IMR-90 (cell line): ENCODE results near the gene OSBPL3. TPM values are rescaled to one million over a fixed set of nuclear protein-coding genes. Genes with fewer than 3 reads are reported as not detected.

Experiments
- ATAC-seq: fragments of 200-7000 bp; cut with Tn5 transposase; 2 replicates; pipeline ENCODE4 v1.9.1; 2020; ENCODE audit warnings: low read depth, mild to moderate bottlenecking, moderate library complexity
- BruUV-seq: library from RNA; stranded (reverse); fragments of 400-500 nt; replicated peaks from 2 replicates; lab custom pipeline; 2021; lab: Mats Ljungman, UMichigan
- CTCF ChIA-PET: fragments of 300-600 bp; formaldehyde crosslinking; extraction: SDS; loops from one replicate; lab custom pipeline; 2021; ENCODE audit warnings: antibody characterized with exemption; lab: Yijun Ruan, JAX
- POLR2A ChIA-PET: fragments of 300-600 bp; sonication (Branson Sonifier 250); formaldehyde crosslinking; loops from one replicate; lab custom pipeline; 2022; ENCODE audit warnings: antibody characterized with exemption; ENCODE audit not compliant: unreplicated experiment; lab: Charles Lee
- DNase-seq: peaks from one replicate; pipeline ENCODE4 v3.0.0; 2013
- H2AFZ ChIP-seq: replicated peaks from 2 replicates; pipeline ENCODE3; 2013; ENCODE audit warnings: low read length, mild to moderate bottlenecking; ENCODE audit not compliant: poor library complexity
- H2AK5ac ChIP-seq: 2 replicates; pipeline ENCODE4 v1.6.1; 2013; ENCODE audit warnings: low read depth, low read length, inconsistent platforms
- H2AK9ac ChIP-seq: replicated peaks from 2 replicates; pipeline ENCODE3; 2013; ENCODE audit warnings: mild to moderate bottlenecking, low read depth, low read length, moderate library complexity; ENCODE audit not compliant: poor library complexity
- H2BK120ac ChIP-seq: 2 replicates; pipeline ENCODE4 v1.6.1; 2013; ENCODE audit warnings: low read depth, low read length, inconsistent platforms
- H2BK15ac ChIP-seq: 3 replicates; pipeline ENCODE4 v1.6.1; 2013; ENCODE audit warnings: low read depth, low read length, inconsistent platforms
- H2BK20ac ChIP-seq: 2 replicates; pipeline ENCODE4 v1.6.1; 2013; ENCODE audit warnings: low read depth, mild to moderate bottlenecking, inconsistent platforms, low read length, moderate library complexity
- H2BK5ac ChIP-seq: 2 replicates; pipeline ENCODE4 v1.6.1; 2013; ENCODE audit warnings: mild to moderate bottlenecking, low read depth, low read length, inconsistent platforms; ENCODE audit not compliant: poor library complexity, severe bottlenecking
- H3K14ac ChIP-seq: replicated peaks from 2 replicates; pipeline ENCODE4 v1.6.1; 2013; ENCODE audit warnings: low read depth, low read length, inconsistent platforms
- H3K18ac ChIP-seq: 2 replicates; pipeline ENCODE4 v1.6.1; 2013; ENCODE audit warnings: low read depth, low read length, control low read depth
- H3K23ac ChIP-seq: 2 replicates; pipeline ENCODE4 v1.6.1; 2013; ENCODE audit warnings: low read depth, low read length, inconsistent platforms
- H3K27ac ChIP-seq: 2 replicates; pipeline ENCODE4 v1.5.1; 2013; ENCODE audit warnings: mild to moderate bottlenecking, control low read depth, low read length; ENCODE audit not compliant: insufficient read depth
- H3K27me3 ChIP-seq: 2 replicates; pipeline ENCODE4 v1.6.1; 2013; ENCODE audit warnings: low read length; ENCODE audit not compliant: control insufficient read depth, insufficient read depth
- H3K36me3 ChIP-seq: 2 replicates; pipeline ENCODE4 v1.6.1; 2013; ENCODE audit warnings: low read length, mixed read lengths; ENCODE audit not compliant: control insufficient read depth, insufficient read depth
- H3K4ac ChIP-seq: 2 replicates; pipeline ENCODE4 v1.6.1; 2013; ENCODE audit warnings: low read depth, low read length, inconsistent platforms
- H3K4me1 ChIP-seq: 2 replicates; pipeline ENCODE4 v1.6.1; 2013; ENCODE audit warnings: low read length, mixed read lengths; ENCODE audit not compliant: control insufficient read depth, insufficient read depth
- H3K4me2 ChIP-seq: 2 replicates; pipeline ENCODE4 v1.6.1; 2013; ENCODE audit warnings: low read depth, mild to moderate bottlenecking, control low read depth, low read length, moderate library complexity
- H3K4me3 ChIP-seq: 2 replicates; pipeline ENCODE4 v1.5.1; 2013; ENCODE audit warnings: low read depth, mild to moderate bottlenecking, control low read depth, low read length, moderate library complexity; ENCODE audit not compliant: insufficient read depth
- H3K56ac ChIP-seq: 2 replicates; pipeline ENCODE4 v1.6.1; 2013; ENCODE audit warnings: low read length, inconsistent platforms; ENCODE audit not compliant: insufficient read depth; ENCODE audit errors: extremely low read depth
- H3K79me1 ChIP-seq, 2 experiments: 2 replicates each; pipeline ENCODE4 v1.6.1; 2013; ENCODE audit warnings: low read length in 2 of 2, inconsistent platforms in 1 of 2, low read depth in 1 of 2
- H3K9ac ChIP-seq: 2 replicates; pipeline ENCODE4 v1.6.1; 2013; ENCODE audit warnings: low read depth, low read length, control low read depth
- H3K9me1 ChIP-seq: 2 replicates; pipeline ENCODE4 v1.6.1; 2013; ENCODE audit warnings: low read length, inconsistent platforms; ENCODE audit not compliant: insufficient read depth
- H3K9me3 ChIP-seq: 2 replicates; pipeline ENCODE4 v1.6.1; 2013; ENCODE audit warnings: low read length; ENCODE audit not compliant: control insufficient read depth, insufficient read depth
- H4K20me1 ChIP-seq: 2 replicates; pipeline ENCODE4 v1.6.1; 2013; ENCODE audit warnings: low read length, inconsistent platforms; ENCODE audit not compliant: insufficient read depth
- H4K5ac ChIP-seq: 2 replicates; pipeline ENCODE4 v1.6.1; 2013; ENCODE audit warnings: mild to moderate bottlenecking, low read depth, low read length, control low read depth
- H4K8ac ChIP-seq, 2 experiments: 2 replicates each; pipeline ENCODE4 v1.6.1; 2013; ENCODE audit warnings: low read depth in 2 of 2, low read length in 2 of 2, control low read depth in 1 of 2, inconsistent platforms in 1 of 2
- H4K91ac ChIP-seq: 2 replicates; pipeline ENCODE4 v1.6.1; 2013; ENCODE audit warnings: low read depth, low read length, inconsistent platforms; ENCODE audit not compliant: insufficient read depth
- CHD1 ChIP-seq: IDR thresholded peaks from 2 replicates; pipeline ENCODE4 v1.6.1; 2012; ENCODE audit warnings: low read depth, low read length, improper control_type of control experiment
- MXI1 ChIP-seq: IDR thresholded peaks from 2 replicates; pipeline ENCODE4 v1.6.1; 2012; ENCODE audit warnings: low read depth, mild to moderate bottlenecking, low read length, moderate library complexity, borderline replicate concordance
- WGBS, 2 experiments: methylation state at CpG; one replicate each; pipeline versions ENCODE4 v1.1.5 to v1.1.7; 2013; ENCODE audit warnings: missing lambda C conversion rate in 2 of 2; ENCODE audit not compliant: insufficient read length in 1 of 2; ENCODE audit errors: extremely low coverage in 2 of 2; 5-methylcytosine and 5-hydroxymethylcytosine counted together
- dilution Hi-C: fragments of 300-500 bp; cut with HindIII; formaldehyde crosslinking; loops from one replicate; pipeline ENCODE4 v1.14.3; 2018; ENCODE audit warnings: low sequenced_read_pairs; ENCODE audit not compliant: unreplicated experiment
- in situ Hi-C: fragments of 300-500 bp; cut with MboI; formaldehyde crosslinking; loops from 3 replicates; pipeline ENCODE4 v1.14.3; 2019; ENCODE audit warnings: low sequenced_read_pairs, inconsistent platforms, mixed read lengths
- intact Hi-C: fragments of 100-400 bp; cut with micrococcal nuclease; formaldehyde crosslinking; loops from 2 replicates; pipeline ENCODE4 v1.10.0; 2022
- polyA plus RNA-seq, 3 experiments: library from polyadenylated mRNA; depleted of rRNA; stranded (reverse); fragments of >200 nt; gene quantifications; 2 replicates each; pipeline ENCODE4 v1.2.3, GENCODE V29; 2012; ENCODE audit warnings: low replicate concordance in 1 of 3
- total RNA-seq: library from RNA; depleted of rRNA; stranded (reverse); fragments of >200 nt; gene quantifications from 2 replicates; pipeline ENCODE4 v1.2.3, GENCODE V29; 2012
- TF ChIP-seq, protein P1 (sequence below): fragments of 150-350 bp; IDR thresholded peaks from 2 replicates; pipeline ENCODE4 v1.6.1; 2016; ENCODE audit warnings: low read depth, mild to moderate bottlenecking, low read length, moderate library complexity, borderline replicate concordance

Gene OSBPL3
- total and polyA plus RNA-seq, 2 of the 4 experiments (the other 2 are of a cell fraction): 18.0 to 29.9 TPM

DNA sequence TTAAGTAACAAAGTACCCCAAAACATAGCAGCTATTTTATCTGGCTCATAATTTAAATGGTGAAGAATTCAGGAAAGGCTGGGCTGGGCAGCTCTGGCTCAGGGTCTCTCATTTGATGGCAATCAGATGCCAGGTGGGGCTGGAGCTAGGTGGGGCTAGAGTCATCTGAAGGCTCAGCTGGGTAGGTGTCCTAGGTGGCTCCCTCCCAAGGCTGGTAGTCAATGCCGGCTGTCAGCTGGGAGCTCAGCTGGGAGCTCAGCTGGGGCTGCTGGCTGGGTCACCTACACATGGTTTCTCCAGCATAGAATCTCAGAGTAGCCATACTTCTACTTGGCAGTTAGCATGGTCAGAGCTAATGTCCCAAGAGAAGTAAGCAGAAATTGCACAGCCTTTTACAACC lies 34.1 kb downstream of the OSBPL3 start:
- no peak for ATAC-seq
- H2BK15ac ChIP-seq: no peak overlapping the region
- DNase-seq: no peak
- peaks cover 26 to 71% of the 10 kb centered on the region in 2 experiments for H3K79me1 ChIP-seq
- H4K91ac ChIP-seq: no peak overlapping the region
- no peaks in the 10 kb centered on the region for H3K27me3 ChIP-seq
- TF ChIP-seq, protein P1, sequence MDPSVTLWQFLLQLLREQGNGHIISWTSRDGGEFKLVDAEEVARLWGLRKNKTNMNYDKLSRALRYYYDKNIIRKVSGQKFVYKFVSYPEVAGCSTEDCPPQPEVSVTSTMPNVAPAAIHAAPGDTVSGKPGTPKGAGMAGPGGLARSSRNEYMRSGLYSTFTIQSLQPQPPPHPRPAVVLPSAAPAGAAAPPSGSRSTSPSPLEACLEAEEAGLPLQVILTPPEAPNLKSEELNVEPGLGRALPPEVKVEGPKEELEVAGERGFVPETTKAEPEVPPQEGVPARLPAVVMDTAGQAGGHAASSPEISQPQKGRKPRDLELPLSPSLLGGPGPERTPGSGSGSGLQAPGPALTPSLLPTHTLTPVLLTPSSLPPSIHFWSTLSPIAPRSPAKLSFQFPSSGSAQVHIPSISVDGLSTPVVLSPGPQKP: no peak
- TF ChIP-seq CHD1 (no peak), MXI1 (no peak)
- no peaks in the 10 kb centered on the region for H3K36me3 ChIP-seq
- no peak overlapping the region for H2BK120ac ChIP-seq
- H3K4me2 ChIP-seq: no peak overlapping the region
- H4K8ac ChIP-seq: no peak overlapping the region
- H3K18ac ChIP-seq: no peak overlapping the region
- H3K9me1 ChIP-seq: peaks cover 14% of the 10 kb centered on the region
- no peak overlapping the region for H3K56ac ChIP-seq
- no peak overlapping the region for H3K4me3 ChIP-seq
- no peak overlapping the region for H3K14ac ChIP-seq
- ChIA-PET CTCF (interaction anchor here (0.6 kb wide), 1 partner anchor 103 kb away, joined by 4 read pairs; no protein-coding TSS in a partner anchor), POLR2A (no interaction called here)
- H3K23ac ChIP-seq: no peak overlapping the region
- H3K9ac ChIP-seq: no peak overlapping the region
- H4K20me1 ChIP-seq: peaks cover 13% of the 10 kb centered on the region; the same call in 1 of the 2 replicates
- no peak overlapping the region for H2AFZ ChIP-seq
- H2BK5ac ChIP-seq: no peak overlapping the region
- intact Hi-C loops: no loop called here
- BruUV-seq: no TSS peak
- H3K9me3 ChIP-seq: no peaks in the 10 kb centered on the region
- dilution Hi-C loops: no loop called here
- in situ Hi-C loops: no loop called here
- H3K4ac ChIP-seq: no peak overlapping the region
- H2BK20ac ChIP-seq: no peak overlapping the region
- WGBS, 2 experiments: no CpG with 5 or more reads among the region's 1 CpG
- no peak overlapping the region for H2AK9ac ChIP-seq
- H3K27ac ChIP-seq: no peak overlapping the region
- no peak overlapping the region for H4K5ac ChIP-seq
- H3K4me1 ChIP-seq: peaks cover 1% of the 10 kb centered on the region; the same call in 1 of the 2 replicates
- H2AK5ac ChIP-seq: no peak overlapping the region
